ENCODE results near the gene DMRT1. TPM values are rescaled to one million over a fixed set of nuclear protein-coding genes. Genes with fewer than 3 reads are reported as not detected.
A peak's percentile ranks its signal among the peaks of the same experiment; 100 is the strongest.

DMRT1 gene
- polyA plus RNA-seq, 4 donors, result not detected

DNA sequence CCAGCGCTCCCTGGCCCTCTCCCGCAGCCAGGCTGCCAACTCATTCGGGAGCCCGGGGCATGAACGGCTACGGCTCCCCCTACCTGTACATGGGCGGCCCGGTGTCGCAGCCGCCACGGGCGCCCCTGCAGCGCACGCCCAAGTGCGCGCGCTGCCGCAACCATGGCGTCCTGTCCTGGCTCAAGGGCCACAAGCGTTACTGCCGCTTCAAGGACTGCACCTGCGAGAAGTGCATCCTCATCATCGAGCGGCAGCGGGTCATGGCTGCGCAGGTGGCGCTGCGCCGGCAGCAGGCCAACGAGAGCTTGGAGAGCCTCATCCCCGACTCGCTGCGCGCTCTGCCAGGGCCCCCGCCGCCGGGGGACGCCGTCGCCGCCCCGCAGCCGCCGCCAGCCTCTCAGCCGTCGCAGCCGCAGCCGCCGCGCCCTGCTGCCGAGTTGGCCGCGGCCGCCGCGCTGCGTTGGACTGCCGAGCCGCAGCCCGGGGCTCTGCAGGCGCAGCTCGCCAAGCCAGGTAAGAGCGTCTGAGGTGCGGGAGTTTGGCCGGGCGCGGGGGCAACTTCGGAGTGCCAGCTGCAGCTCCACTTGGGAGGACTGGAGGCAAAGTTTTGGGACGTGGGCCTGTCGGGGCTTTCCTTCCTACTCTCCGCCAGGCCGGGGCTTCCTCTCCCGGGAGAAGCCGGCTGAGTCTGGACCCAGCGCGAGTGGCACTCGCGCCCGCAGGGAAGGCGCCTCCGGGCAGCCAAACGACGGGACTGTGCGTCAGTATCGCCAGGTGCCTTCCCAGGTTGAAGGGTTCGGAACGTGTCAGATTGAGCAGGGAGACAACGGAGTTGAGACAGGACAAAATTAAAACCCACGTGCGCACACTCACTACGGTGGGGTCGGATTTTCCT, 135.7 kb downstream of the DMRT1 start:
- peaks cover 0 to 9% (median 0%) of the 10 kb centered on the region in 3 donors for H3K4me1 ChIP-seq (ENCODE audit: control insufficient read depth in 3 of 3, insufficient read depth in 2 of 3, low read depth in 1 of 3, low read length in 2 of 3)
- peaks cover 7 to 94% (median 66%) of the 10 kb centered on the region in 3 donors for H3K27me3 ChIP-seq (ENCODE audit: control insufficient read depth in 3 of 3, insufficient read depth in 3 of 3, low read length in 3 of 3)
- no peak overlapping the region for H3K27ac ChIP-seq (ENCODE audit: low read depth in 1 of 3, low read length in 2 of 3)
- peak in 1 of 2 donors; percentile 39 for DNase-seq
- WGBS, 3 donors, result 1 to 3% (median 3%) methylated on average over 84 to 92 of the region's 92 CpGs
- FAIRE-seq, result no peak
- no peaks in the 10 kb centered on the region for H3K9me3 ChIP-seq (ENCODE audit: control insufficient read depth in 2 of 2, insufficient read depth in 1 of 2, low read depth in 1 of 2, low read length in 1 of 2)
- H3K4me3 ChIP-seq (ENCODE audit: low read depth in 1 of 3, low read length in 3 of 3), result no peak overlapping the region
- H3K36me3 ChIP-seq (ENCODE audit: control insufficient read depth in 3 of 3, insufficient read depth in 2 of 3, low read depth in 1 of 3, low read length in 3 of 3), result no peaks in the 10 kb centered on the region

DNA sequence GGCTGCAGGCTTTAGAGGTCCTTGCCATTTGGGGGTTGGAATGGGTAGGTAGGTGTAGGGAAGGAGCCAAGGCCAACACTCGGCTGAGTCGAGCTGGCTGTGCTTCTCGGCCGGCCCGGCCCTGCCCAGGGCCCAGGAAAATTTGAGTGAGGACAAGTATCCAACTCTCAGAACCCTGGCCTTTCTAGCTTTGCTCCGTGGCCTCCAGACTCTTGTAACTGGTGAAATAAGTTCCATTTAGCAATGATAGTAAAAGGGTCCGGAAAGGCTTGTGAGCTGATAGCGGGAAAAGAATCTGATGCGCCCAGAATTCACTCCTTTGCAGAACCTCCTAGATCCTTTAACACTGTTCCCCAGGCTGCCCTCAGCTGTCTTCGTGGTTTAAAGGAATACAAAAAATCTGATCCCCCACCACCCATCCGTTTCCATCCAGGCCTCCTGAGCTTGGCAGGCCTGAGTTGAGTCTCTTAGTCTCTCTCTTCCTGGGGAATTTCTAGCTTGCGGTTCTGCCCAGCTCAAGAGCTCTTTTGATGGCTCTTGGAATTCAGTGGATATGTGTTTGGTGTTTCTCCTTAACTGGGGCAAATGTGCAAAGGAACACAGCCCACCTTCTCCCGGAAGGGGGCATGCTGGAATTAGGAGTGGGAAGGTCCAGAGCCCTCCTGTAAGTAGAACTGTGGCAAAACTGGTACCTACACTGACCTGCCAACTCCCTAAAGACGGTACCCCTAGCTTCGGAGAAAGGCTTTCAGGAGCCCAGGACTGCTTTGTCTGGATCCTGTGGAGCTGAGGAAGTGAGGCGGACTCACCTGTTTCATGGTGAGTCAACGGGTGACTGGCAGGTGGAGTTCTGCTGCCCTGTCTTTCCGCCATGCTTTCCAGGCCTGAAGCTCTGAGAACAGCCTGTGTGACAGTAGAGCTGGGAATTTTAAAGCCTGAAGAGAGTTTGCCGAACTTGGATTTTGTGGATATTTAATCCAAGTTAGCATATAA, 136.6 kb downstream of the DMRT1 start:
- Histone ChIP-seq H3K27ac (ENCODE audit: low read depth in 1 of 3, low read length in 2 of 3) (no peak overlapping the region), H3K27me3 (ENCODE audit: control insufficient read depth in 3 of 3, insufficient read depth in 3 of 3, low read length in 3 of 3) (peaks cover 7 to 91% (median 64%) of the 10 kb centered on the region in 3 donors), H3K36me3 (ENCODE audit: control insufficient read depth in 3 of 3, insufficient read depth in 2 of 3, low read depth in 1 of 3, low read length in 3 of 3) (no peaks in the 10 kb centered on the region), H3K9me3 (ENCODE audit: control insufficient read depth in 2 of 2, insufficient read depth in 1 of 2, low read depth in 1 of 2, low read length in 1 of 2) (no peaks in the 10 kb centered on the region), H3K4me1 (ENCODE audit: control insufficient read depth in 3 of 3, insufficient read depth in 2 of 3, low read depth in 1 of 3, low read length in 2 of 3) (no peaks in the 10 kb centered on the region), H3K4me3 (ENCODE audit: low read depth in 1 of 3, low read length in 3 of 3) (no peak overlapping the region)
- FAIRE-seq, result no peak
- no peak for DNase-seq
- 19 to 20% (median 19%) methylated on average over 19 of the region's 19 CpGs for WGBS, 3 donors

DNA sequence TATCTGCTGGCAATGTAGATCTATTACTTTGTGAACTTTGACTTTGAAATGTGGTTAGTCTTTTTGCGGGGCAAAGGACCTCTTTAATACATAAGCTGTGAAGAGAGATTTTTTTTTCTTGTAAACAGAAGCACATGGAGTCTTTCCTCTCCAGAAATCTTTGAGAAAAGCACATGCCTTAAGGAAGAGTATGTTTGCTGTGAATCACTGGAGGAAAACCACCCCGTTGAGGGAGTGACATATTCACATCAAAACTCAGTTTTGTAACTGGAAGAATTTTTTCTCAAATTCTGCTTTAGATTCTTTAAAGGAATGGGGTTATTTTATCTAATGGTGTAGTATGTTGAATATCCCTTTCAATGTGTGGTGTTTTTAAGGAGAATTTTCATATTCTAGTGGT, 138.5 kb downstream of the DMRT1 start:
- WGBS, 3 donors, result 7 to 17% (median 10%) methylated on average over 2 of the region's 2 CpGs
- no peak overlapping the region for H3K27ac ChIP-seq (ENCODE audit: low read depth in 1 of 3, low read length in 2 of 3)
- no peak overlapping the region for H3K4me3 ChIP-seq (ENCODE audit: low read depth in 1 of 3, low read length in 3 of 3)
- peaks cover 7 to 80% (median 50%) of the 10 kb centered on the region in 3 donors for H3K27me3 ChIP-seq (ENCODE audit: control insufficient read depth in 3 of 3, insufficient read depth in 3 of 3, low read length in 3 of 3)
- no peaks in the 10 kb centered on the region for H3K36me3 ChIP-seq (ENCODE audit: control insufficient read depth in 3 of 3, insufficient read depth in 2 of 3, low read depth in 1 of 3, low read length in 3 of 3)
- no peak for DNase-seq
- H3K4me1 ChIP-seq (ENCODE audit: control insufficient read depth in 3 of 3, insufficient read depth in 2 of 3, low read depth in 1 of 3, low read length in 2 of 3), result no peaks in the 10 kb centered on the region
- FAIRE-seq, result peak; percentile 15
- H3K9me3 ChIP-seq (ENCODE audit: control insufficient read depth in 2 of 2, insufficient read depth in 1 of 2, low read depth in 1 of 2, low read length in 1 of 2), result no peaks in the 10 kb centered on the region

DNA sequence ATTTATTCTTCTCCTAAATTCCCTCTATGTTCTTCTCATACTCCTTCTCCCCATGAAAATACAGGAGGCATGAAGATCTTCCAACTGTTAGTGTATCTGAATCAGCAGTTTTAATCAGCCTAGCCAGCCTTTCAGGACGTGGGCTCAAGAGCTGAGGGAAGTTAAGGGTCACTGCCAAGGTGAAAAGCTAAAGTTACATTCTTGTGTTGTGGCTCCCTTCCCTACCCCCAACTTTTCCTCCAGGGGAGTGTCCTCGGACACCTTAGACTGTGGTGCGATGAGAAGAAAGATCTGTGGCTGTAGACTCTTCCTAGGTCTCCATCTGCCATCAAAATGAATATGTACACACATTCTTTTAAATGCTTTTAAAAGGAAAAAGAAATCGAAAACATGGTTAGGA, 139.1 kb downstream of the DMRT1 start:
- Histone ChIP-seq H3K27ac (ENCODE audit: low read depth in 1 of 3, low read length in 2 of 3) (no peak overlapping the region), H3K4me3 (ENCODE audit: low read depth in 1 of 3, low read length in 3 of 3) (no peak overlapping the region), H3K9me3 (ENCODE audit: control insufficient read depth in 2 of 2, insufficient read depth in 1 of 2, low read depth in 1 of 2, low read length in 1 of 2) (no peaks in the 10 kb centered on the region), H3K4me1 (ENCODE audit: control insufficient read depth in 3 of 3, insufficient read depth in 2 of 3, low read depth in 1 of 3, low read length in 2 of 3) (no peaks in the 10 kb centered on the region), H3K27me3 (ENCODE audit: control insufficient read depth in 3 of 3, insufficient read depth in 3 of 3, low read length in 3 of 3) (peaks cover 7 to 75% (median 45%) of the 10 kb centered on the region in 3 donors), H3K36me3 (ENCODE audit: control insufficient read depth in 3 of 3, insufficient read depth in 2 of 3, low read depth in 1 of 3, low read length in 3 of 3) (no peaks in the 10 kb centered on the region)
- DNase-seq (no peak), FAIRE-seq (no peak)
- 5 to 14% (median 12%) methylated on average over 4 of the region's 4 CpGs for WGBS, 3 donors

DNA sequence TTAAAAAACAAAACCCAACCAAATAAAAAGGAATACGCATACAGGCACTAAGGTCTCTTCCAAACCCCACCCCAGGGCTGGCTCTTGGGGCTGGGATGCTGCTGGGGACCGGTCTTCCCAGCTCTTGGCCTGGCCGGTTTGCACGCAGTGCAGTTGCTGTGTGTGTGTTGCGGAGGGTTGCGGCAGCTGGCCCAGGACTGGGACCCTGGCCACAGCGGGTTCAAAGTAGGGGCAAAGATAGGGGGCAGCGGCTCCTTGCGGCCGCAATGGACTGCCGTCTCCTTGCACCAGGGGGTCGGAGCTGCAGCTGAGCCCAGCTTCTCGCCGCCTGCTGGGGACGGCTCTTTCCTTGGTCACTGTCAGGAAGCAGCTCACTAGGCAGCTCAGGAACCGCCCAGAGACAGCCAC, 140.0 kb downstream of the DMRT1 start:
- no peaks in the 10 kb centered on the region for H3K36me3 ChIP-seq (ENCODE audit: control insufficient read depth in 3 of 3, insufficient read depth in 2 of 3, low read depth in 1 of 3, low read length in 3 of 3)
- no peak overlapping the region for H3K27ac ChIP-seq (ENCODE audit: low read depth in 1 of 3, low read length in 2 of 3)
- no peaks in the 10 kb centered on the region for H3K9me3 ChIP-seq (ENCODE audit: control insufficient read depth in 2 of 2, insufficient read depth in 1 of 2, low read depth in 1 of 2, low read length in 1 of 2)
- WGBS, 3 donors, result 7 to 11% (median 10%) methylated on average over 15 to 16 of the region's 16 CpGs
- no peak overlapping the region for H3K4me3 ChIP-seq (ENCODE audit: low read depth in 1 of 3, low read length in 3 of 3)
- peaks cover 7 to 71% (median 42%) of the 10 kb centered on the region in 3 donors for H3K27me3 ChIP-seq (ENCODE audit: control insufficient read depth in 3 of 3, insufficient read depth in 3 of 3, low read length in 3 of 3)
- DNase-seq, result no peak
- no peak for FAIRE-seq
- no peaks in the 10 kb centered on the region for H3K4me1 ChIP-seq (ENCODE audit: control insufficient read depth in 3 of 3, insufficient read depth in 2 of 3, low read depth in 1 of 3, low read length in 2 of 3)

DNA sequence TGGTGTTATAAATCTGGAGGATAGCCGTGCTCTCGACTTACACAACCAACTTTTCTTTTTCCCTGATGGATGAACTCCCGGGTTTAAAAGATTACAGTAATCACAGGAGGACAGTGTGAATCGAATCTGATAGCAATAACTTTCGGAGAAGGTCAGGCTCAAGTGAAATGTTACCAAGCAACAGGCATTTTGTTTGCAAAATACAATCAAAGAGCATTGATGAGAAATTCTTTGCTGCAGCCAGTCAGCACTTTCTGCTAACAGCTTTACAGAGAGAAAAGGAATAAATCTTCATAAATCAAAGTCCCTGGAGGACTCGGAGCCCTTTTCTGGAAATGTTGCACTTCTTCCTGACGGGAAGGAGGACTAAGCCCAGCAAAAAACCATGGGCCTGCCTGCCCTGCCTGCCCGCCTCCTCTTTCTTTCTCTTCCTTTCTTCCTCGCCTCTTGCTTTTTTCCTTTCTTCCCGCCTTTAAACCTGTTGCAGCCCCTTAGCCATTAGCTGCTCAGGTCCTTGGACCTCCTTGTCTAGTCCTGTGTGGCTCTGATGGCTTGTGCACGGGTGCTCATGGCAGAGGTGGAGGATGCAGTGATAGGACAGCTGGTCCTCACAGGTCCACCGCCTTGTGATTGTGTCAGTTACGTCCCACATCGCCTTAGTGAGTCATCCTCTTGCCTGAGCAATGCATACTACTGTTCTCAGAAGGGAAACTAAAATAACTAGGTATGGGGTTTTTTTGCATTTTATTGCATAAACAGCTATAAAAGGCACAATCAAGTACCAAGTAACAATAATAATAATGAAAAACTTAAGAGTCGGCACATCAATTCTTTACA, 141.1 kb downstream of the DMRT1 start:
- DNase-seq, result no peak
- Histone ChIP-seq H3K4me3 (ENCODE audit: low read depth in 1 of 3, low read length in 3 of 3) (no peak overlapping the region), H3K27me3 (ENCODE audit: control insufficient read depth in 3 of 3, insufficient read depth in 3 of 3, low read length in 3 of 3) (peaks cover 6 to 63% (median 35%) of the 10 kb centered on the region in 3 donors), H3K36me3 (ENCODE audit: control insufficient read depth in 3 of 3, insufficient read depth in 2 of 3, low read depth in 1 of 3, low read length in 3 of 3) (no peaks in the 10 kb centered on the region), H3K9me3 (ENCODE audit: control insufficient read depth in 2 of 2, insufficient read depth in 1 of 2, low read depth in 1 of 2, low read length in 1 of 2) (no peaks in the 10 kb centered on the region), H3K4me1 (ENCODE audit: control insufficient read depth in 3 of 3, insufficient read depth in 2 of 3, low read depth in 1 of 3, low read length in 2 of 3) (no peaks in the 10 kb centered on the region), H3K27ac (ENCODE audit: low read depth in 1 of 3, low read length in 2 of 3) (no peak overlapping the region)
- no peak for FAIRE-seq
- WGBS, 3 donors, result 37 to 45% (median 43%) methylated on average over 15 of the region's 15 CpGs

DNA sequence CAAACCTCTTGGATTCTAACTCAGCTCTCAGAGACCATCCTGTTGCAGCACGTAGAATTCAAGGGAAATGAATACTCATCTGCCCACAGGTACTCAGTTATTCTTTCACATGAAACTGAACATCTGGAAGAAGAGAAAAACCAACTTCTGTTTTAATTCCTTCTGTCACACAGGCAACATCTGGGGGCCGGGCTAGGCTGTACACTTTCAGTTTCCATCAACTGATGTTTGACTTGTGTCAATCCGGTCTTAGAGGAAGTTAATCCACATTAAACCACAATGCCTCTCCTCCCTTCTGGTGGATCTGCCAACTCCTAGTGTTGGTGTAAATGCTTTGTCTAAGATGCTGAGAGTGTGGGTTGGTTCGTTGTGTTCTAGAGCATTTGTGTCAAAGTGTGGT, 152.5 kb downstream of the DMRT1 start:
- no peak overlapping the region for H3K4me3 ChIP-seq (ENCODE audit: low read depth in 1 of 3, low read length in 3 of 3)
- DNase-seq (no peak), FAIRE-seq (no peak)
- 31 to 56% (median 42%) methylated on average over 4 of the region's 4 CpGs for WGBS, 3 donors
- H3K36me3 ChIP-seq (ENCODE audit: control insufficient read depth in 3 of 3, insufficient read depth in 2 of 3, low read depth in 1 of 3, low read length in 3 of 3), result no peaks in the 10 kb centered on the region
- peaks cover 0 to 9% (median 5%) of the 10 kb centered on the region in 3 donors for H3K27me3 ChIP-seq (ENCODE audit: control insufficient read depth in 3 of 3, insufficient read depth in 3 of 3, low read length in 3 of 3)
- H3K9me3 ChIP-seq (ENCODE audit: control insufficient read depth in 2 of 2, insufficient read depth in 1 of 2, low read depth in 1 of 2, low read length in 1 of 2), result peaks cover 0 to 10% of the 10 kb centered on the region in 2 donors
- no peaks in the 10 kb centered on the region for H3K4me1 ChIP-seq (ENCODE audit: control insufficient read depth in 3 of 3, insufficient read depth in 2 of 3, low read depth in 1 of 3, low read length in 2 of 3)
- H3K27ac ChIP-seq (ENCODE audit: low read depth in 1 of 3, low read length in 2 of 3), result no peak overlapping the region
